Fibroblast of pulmonary artery (primary cell): ENCODE measurements around the gene STXBP4.

ENCODE experiments used
- DNase-seq: peaks from one replicate; pipeline ENCODE4 v3.0.0-alpha.2; 2010; ENCODE audit warnings: low read depth
- H3K4me3 ChIP-seq: replicated peaks from 2 replicates; pipeline ENCODE4 v1.5.1; 2011; ENCODE audit warnings: low read depth, mild to moderate bottlenecking, control low read depth, low read length, moderate library complexity
- CTCF ChIP-seq: IDR thresholded peaks from 2 replicates; pipeline ENCODE4 v1.5.1; 2011; ENCODE audit warnings: mild to moderate bottlenecking, control low read depth, low read length, inconsistent platforms; ENCODE audit errors: missing control alignments

The STXBP4 gene

GRCh38 chr17:55110521-55110920 is 142.0 kb downstream of the STXBP4 start:
- H3K4me3 ChIP-seq = no peak overlapping the region
- DNase-seq = no peak
- no peak for TF ChIP-seq CTCF

GRCh38 chr17:55114283-55114682 is 145.7 kb downstream of the STXBP4 start:
- TF ChIP-seq CTCF = no peak
- no peak for DNase-seq

GRCh38 chr17:55116440-55116914 is 147.9 kb downstream of the STXBP4 start:
- peak; percentile 30 for DNase-seq
- H3K4me3 ChIP-seq = no peak overlapping the region
- TF ChIP-seq CTCF = no peak

More at GRCh38 chr17:55114283-55114682, 145.7 kb downstream of the STXBP4 start:
- no peak overlapping the region for H3K4me3 ChIP-seq

- no peak overlapping the region for H3K4me3 ChIP-seq
- DNase-seq = peak; percentile 72
- TF ChIP-seq CTCF = no peak
Measured at GRCh38 chr17:55117164-55117563, 148.6 kb downstream of the STXBP4 start.

- no peak for DNase-seq
- no peak overlapping the region for H3K4me3 ChIP-seq
- TF ChIP-seq CTCF = no peak
Measured at GRCh38 chr17:55120651-55121050, 152.1 kb downstream of the STXBP4 start.

- no peak for DNase-seq
- TF ChIP-seq CTCF = no peak
- H3K4me3 ChIP-seq = no peak overlapping the region
Measured at GRCh38 chr17:55121268-55121667, 152.7 kb downstream of the STXBP4 start.

GRCh38 chr17:55122114-55122513 is 153.5 kb downstream of the STXBP4 start:
- TF ChIP-seq CTCF = no peak
- DNase-seq = no peak

More at GRCh38 chr17:55122114-55122513, 153.5 kb downstream of the STXBP4 start:
- no peak overlapping the region for H3K4me3 ChIP-seq
